NCI-H748 treated with DMSO at 0.1 percent for 48 hours (cell line): Measurements from ENCODE around the gene KIAA1217.
"Not testable (repeated sequence)": the region's sequence is repeated elsewhere in the genome, so short reads cannot be mapped to it uniquely, and the experiment has no call there.

Experiments used
- DNase-seq: peaks from one replicate; lab custom pipeline; 2025; lab: John Stamatoyannopoulos, UW

Gene KIAA1217

GRCh38 chr10:24465124-24465874 lies 256.4 kb downstream of the KIAA1217 start:
- no peak for DNase-seq

- DNase-seq = no peak
These were observed 257.2 kb downstream of the KIAA1217 start for GRCh38 chr10:24465891-24466818.

GRCh38 chr10:24467136-24467535 lies 258.2 kb downstream of the KIAA1217 start:
- DNase-seq = no peak

GRCh38 chr10:24467605-24468004 lies 258.7 kb downstream of the KIAA1217 start:
- DNase-seq = no peak

- DNase-seq = no peak
These were observed 259.4 kb downstream of the KIAA1217 start for GRCh38 chr10:24468281-24468751.

GRCh38 chr10:24469993-24470392 lies 261.1 kb downstream of the KIAA1217 start:
- DNase-seq = no peak

- no peak for DNase-seq
These were observed 266.7 kb downstream of the KIAA1217 start for GRCh38 chr10:24475598-24475997.

- no peak for DNase-seq
These were observed 268.2 kb downstream of the KIAA1217 start for GRCh38 chr10:24476913-24477701.

- DNase-seq = no peak
These were observed 269.0 kb downstream of the KIAA1217 start for GRCh38 chr10:24477915-24478314.

- no peak for DNase-seq
These were observed 270.9 kb downstream of the KIAA1217 start for GRCh38 chr10:24479806-24480205.

GRCh38 chr10:24480447-24480846 lies 271.5 kb downstream of the KIAA1217 start:
- no peak for DNase-seq

- DNase-seq = no peak
These were observed 272.3 kb downstream of the KIAA1217 start for GRCh38 chr10:24481241-24481640.

- DNase-seq = not testable (repeated sequence)
These were observed 273.8 kb downstream of the KIAA1217 start for GRCh38 chr10:24482713-24483112.

- DNase-seq = no peak
These were observed 274.8 kb downstream of the KIAA1217 start for GRCh38 chr10:24483701-24484100.

- DNase-seq = no peak
These were observed 275.8 kb downstream of the KIAA1217 start for GRCh38 chr10:24484771-24485170.

- no peak for DNase-seq
These were observed 276.4 kb downstream of the KIAA1217 start for GRCh38 chr10:24485304-24485703.

- no peak for DNase-seq
These were observed 279.7 kb downstream of the KIAA1217 start for GRCh38 chr10:24488631-24489030.

- DNase-seq = no peak
These were observed 284.2 kb downstream of the KIAA1217 start for GRCh38 chr10:24493165-24493564.

GRCh38 chr10:24494236-24494635 lies 285.3 kb downstream of the KIAA1217 start:
- no peak for DNase-seq

GRCh38 chr10:24494777-24495176 lies 285.8 kb downstream of the KIAA1217 start:
- no peak for DNase-seq

- DNase-seq = no peak
These were observed 286.9 kb downstream of the KIAA1217 start for GRCh38 chr10:24495666-24496460.
